Mesothelial cell of epicardium (in vitro differentiated cells): ENCODE data around the gene CHRM5. TPM values are rescaled to one million over a fixed set of nuclear protein-coding genes. Genes with fewer than 3 reads are reported as not detected.
A peak's percentile ranks its signal among the peaks of the same experiment; 100 is the strongest.

ENCODE experiments used
- DNase-seq, 2 experiments: peaks; one replicate each; pipeline ENCODE4 v3.0.0; 2021; ENCODE audit warnings: low spot score in 2 of 2; ENCODE audit not compliant: unreplicated experiment in 2 of 2
- H3K27ac Mint-ChIP-seq: 2 replicates; pipeline ENCODE4 v1.8.0; 2021; ENCODE audit warnings: mixed read lengths
- H3K27me3 Mint-ChIP-seq: 2 replicates; pipeline ENCODE4 v1.8.0; 2021; ENCODE audit warnings: low read depth, mixed read lengths
- H3K36me3 Mint-ChIP-seq: 2 replicates; pipeline ENCODE4 v1.8.0; 2021; ENCODE audit warnings: mixed read lengths
- H3K4me1 Mint-ChIP-seq: 2 replicates; pipeline ENCODE4 v1.8.0; 2021; ENCODE audit warnings: mixed read lengths
- H3K4me3 Mint-ChIP-seq: 2 replicates; pipeline ENCODE4 v1.8.0; 2021; ENCODE audit warnings: mild to moderate bottlenecking, moderate library complexity, mixed read lengths
- H3K9me3 Mint-ChIP-seq: 2 replicates; pipeline ENCODE4 v1.8.0; 2021; ENCODE audit warnings: mixed read lengths
- CTCF ChIP-seq: fragments of 200-600 bp; sonication (generic); IDR thresholded peaks from one replicate; pipeline ENCODE4 v1.5.0; 2021; ENCODE audit warnings: antibody characterized with exemption; ENCODE audit not compliant: unreplicated experiment
- total RNA-seq: library from RNA; stranded (reverse); gene quantifications from 3 replicates; pipeline ENCODE4 v1.2.1, GENCODE V29; 2021

The CHRM5 gene
- total RNA-seq, 1 donor from 2014 or later: 0.13 TPM

- no peak for TF ChIP-seq CTCF
- H3K9me3 Mint-ChIP-seq: no peaks in the 10 kb centered on the region
- no peaks in the 10 kb centered on the region for H3K27me3 Mint-ChIP-seq
- no peaks in the 10 kb centered on the region for H3K36me3 Mint-ChIP-seq
- DNase-seq: no peak
- H3K4me1 Mint-ChIP-seq: peaks cover 11% of the 10 kb centered on the region
- no peak overlapping the region for H3K4me3 Mint-ChIP-seq
- H3K27ac Mint-ChIP-seq: no peak overlapping the region
Measured at GRCh38 chr15:33971811-33972210, 3.5 kb downstream of the CHRM5 start.

- no peaks in the 10 kb centered on the region for H3K9me3 Mint-ChIP-seq
- no peaks in the 10 kb centered on the region for H3K27me3 Mint-ChIP-seq
- TF ChIP-seq CTCF: no peak
- no peak for DNase-seq
- H3K27ac Mint-ChIP-seq: no peak overlapping the region
- no peak overlapping the region for H3K4me3 Mint-ChIP-seq
- H3K4me1 Mint-ChIP-seq: peaks cover 2% of the 10 kb centered on the region
- no peaks in the 10 kb centered on the region for H3K36me3 Mint-ChIP-seq
Measured at GRCh38 chr15:33975022-33975565, 6.8 kb downstream of the CHRM5 start.

GRCh38 chr15:33980159-33980558 lies 11.9 kb downstream of the CHRM5 start:
- no peak for TF ChIP-seq CTCF
- Mint-ChIP-seq H3K4me3 (no peak overlapping the region), H3K27ac (no peak overlapping the region), H3K4me1 (no peaks in the 10 kb centered on the region), H3K36me3 (no peaks in the 10 kb centered on the region), H3K27me3 (no peaks in the 10 kb centered on the region), H3K9me3 (no peaks in the 10 kb centered on the region)
- DNase-seq: no peak

- Mint-ChIP-seq H3K4me3 (no peak overlapping the region), H3K36me3 (no peaks in the 10 kb centered on the region), H3K27me3 (no peaks in the 10 kb centered on the region), H3K4me1 (peaks cover 5% of the 10 kb centered on the region), H3K27ac (no peak overlapping the region), H3K9me3 (no peaks in the 10 kb centered on the region)
- TF ChIP-seq CTCF: no peak
- DNase-seq: no peak
Measured at GRCh38 chr15:33982516-33982915, 14.2 kb downstream of the CHRM5 start.

- Mint-ChIP-seq H3K9me3 (no peaks in the 10 kb centered on the region), H3K36me3 (no peaks in the 10 kb centered on the region), H3K4me1 (peaks cover 5% of the 10 kb centered on the region), H3K4me3 (no peak overlapping the region), H3K27me3 (no peaks in the 10 kb centered on the region), H3K27ac (peak overlapping the region; percentile 85)
- no peak for DNase-seq
- no peak for TF ChIP-seq CTCF
Measured at GRCh38 chr15:33985287-33985686, 17.0 kb downstream of the CHRM5 start.

- H3K4me1 Mint-ChIP-seq: peaks cover 5% of the 10 kb centered on the region
- TF ChIP-seq CTCF: no peak
- H3K4me3 Mint-ChIP-seq: no peak overlapping the region
- peak overlapping the region; percentile 85 for H3K27ac Mint-ChIP-seq
- no peaks in the 10 kb centered on the region for H3K36me3 Mint-ChIP-seq
- H3K27me3 Mint-ChIP-seq: no peaks in the 10 kb centered on the region
- no peak for DNase-seq
- H3K9me3 Mint-ChIP-seq: no peaks in the 10 kb centered on the region
Measured at GRCh38 chr15:33985751-33986150, 17.5 kb downstream of the CHRM5 start.
